ENCODE measurements around the gene MORN1.

MORN1 gene

GRCh38 chr1:2350911-2351655 is 40.3 kb downstream of the MORN1 start:
- no peak for DNase-seq (ENCODE audit: low read depth)

- DNase-seq (ENCODE audit: low read depth) = no peak
Measured at GRCh38 chr1:2350501-2350900, 40.9 kb downstream of the MORN1 start.

- no peak for DNase-seq (ENCODE audit: low read depth)
Measured at GRCh38 chr1:2349806-2350205, 41.5 kb downstream of the MORN1 start.

- DNase-seq (ENCODE audit: low read depth) = no peak
Measured at GRCh38 chr1:2348346-2349325, 42.7 kb downstream of the MORN1 start.

GRCh38 chr1:2347896-2348295 is 43.5 kb downstream of the MORN1 start:
- no peak for DNase-seq (ENCODE audit: low read depth)

- no peak for DNase-seq (ENCODE audit: low read depth)
Measured at GRCh38 chr1:2347409-2347785, 44.0 kb downstream of the MORN1 start.

GRCh38 chr1:2346691-2347408 is 44.5 kb downstream of the MORN1 start:
- no peak for DNase-seq (ENCODE audit: low read depth)

GRCh38 chr1:2345297-2346075 is 45.9 kb downstream of the MORN1 start:
- DNase-seq (ENCODE audit: low read depth) = peak; percentile 96

GRCh38 chr1:2344744-2345296 is 46.5 kb downstream of the MORN1 start:
- DNase-seq (ENCODE audit: low read depth) = no peak

- DNase-seq (ENCODE audit: low read depth) = no peak
Measured at GRCh38 chr1:2344121-2344681, 47.2 kb downstream of the MORN1 start.

- DNase-seq (ENCODE audit: low read depth) = no peak
Measured at GRCh38 chr1:2343023-2343935, 48.1 kb downstream of the MORN1 start.

GRCh38 chr1:2342384-2343022 is 48.9 kb downstream of the MORN1 start:
- no peak for DNase-seq (ENCODE audit: low read depth)

- DNase-seq (ENCODE audit: low read depth) = no peak
Measured at GRCh38 chr1:2341706-2342383, 49.5 kb downstream of the MORN1 start.

- no peak for DNase-seq (ENCODE audit: low read depth)
Measured at GRCh38 chr1:2340918-2341254, 50.5 kb downstream of the MORN1 start.

GRCh38 chr1:2340086-2340917 is 51.1 kb downstream of the MORN1 start:
- DNase-seq (ENCODE audit: low read depth) = no peak

GRCh38 chr1:2339206-2340085 is 51.9 kb downstream of the MORN1 start:
- DNase-seq (ENCODE audit: low read depth) = no peak

GRCh38 chr1:2337501-2337900 is 53.9 kb downstream of the MORN1 start:
- no peak for DNase-seq (ENCODE audit: low read depth)

Measured in CMK (cell line).